Kidney tubule cell (primary cell): ENCODE data around the gene VILL.
A peak's percentile ranks its signal among the peaks of the same experiment; 100 is the strongest.

Experiments
- DNase-seq: peaks from one replicate; pipeline ENCODE4 v3.0.0-alpha.2; 2018; ENCODE audit warnings: low spot score

Gene VILL

DNA sequence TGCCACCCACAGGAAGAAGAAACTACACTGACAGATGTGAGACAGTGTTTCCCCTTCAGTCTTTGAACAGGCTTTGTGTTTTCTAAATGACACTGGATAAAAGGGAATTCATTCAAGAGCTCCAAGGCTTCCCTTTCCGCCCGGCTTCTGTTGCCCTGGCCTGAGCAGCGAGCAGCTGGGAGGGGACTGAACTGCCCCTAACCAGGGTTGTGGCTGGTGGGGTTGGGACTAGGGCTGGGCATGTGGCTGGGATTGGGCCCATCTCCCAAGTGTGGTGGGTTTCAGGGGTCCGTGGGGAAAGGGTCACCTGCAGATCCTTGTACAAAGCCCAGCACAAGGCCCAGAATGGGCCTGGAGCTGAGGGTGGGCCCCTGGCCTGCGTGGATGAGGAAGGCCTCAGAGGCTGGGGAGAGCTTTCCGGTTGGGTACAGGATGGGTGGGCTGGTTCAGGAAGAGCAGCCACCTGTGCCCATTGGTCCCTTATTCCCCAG is 10.4 kb downstream of the VILL start:
- no peak for DNase-seq

DNA sequence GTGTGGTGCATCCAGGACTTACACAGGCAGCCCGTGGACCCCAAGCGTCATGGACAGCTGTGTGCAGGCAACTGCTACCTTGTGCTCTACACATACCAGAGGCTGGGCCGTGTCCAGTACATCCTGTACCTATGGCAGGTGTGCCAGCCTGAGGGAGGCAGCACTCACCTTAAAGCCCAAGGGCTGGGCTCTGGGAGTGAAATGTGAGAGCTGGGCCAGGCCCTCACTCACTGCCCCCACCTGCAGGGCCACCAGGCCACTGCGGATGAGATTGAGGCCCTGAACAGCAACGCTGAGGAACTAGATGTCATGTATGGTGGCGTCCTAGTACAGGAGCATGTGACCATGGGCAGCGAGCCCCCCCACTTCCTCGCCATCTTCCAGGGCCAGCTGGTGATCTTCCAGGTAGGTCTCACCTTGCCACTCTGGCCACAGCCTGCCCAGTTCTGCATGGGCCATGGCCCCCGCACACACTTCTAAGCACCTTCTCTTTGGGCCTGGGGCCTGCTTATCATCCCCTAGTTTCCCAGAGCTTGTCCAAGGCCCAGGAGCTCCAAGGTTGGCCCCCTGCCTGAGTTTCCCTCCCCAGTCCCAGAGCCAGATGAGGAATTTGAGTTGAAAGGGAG is 11.0 kb downstream of the VILL start:
- DNase-seq, result no peak

DNA sequence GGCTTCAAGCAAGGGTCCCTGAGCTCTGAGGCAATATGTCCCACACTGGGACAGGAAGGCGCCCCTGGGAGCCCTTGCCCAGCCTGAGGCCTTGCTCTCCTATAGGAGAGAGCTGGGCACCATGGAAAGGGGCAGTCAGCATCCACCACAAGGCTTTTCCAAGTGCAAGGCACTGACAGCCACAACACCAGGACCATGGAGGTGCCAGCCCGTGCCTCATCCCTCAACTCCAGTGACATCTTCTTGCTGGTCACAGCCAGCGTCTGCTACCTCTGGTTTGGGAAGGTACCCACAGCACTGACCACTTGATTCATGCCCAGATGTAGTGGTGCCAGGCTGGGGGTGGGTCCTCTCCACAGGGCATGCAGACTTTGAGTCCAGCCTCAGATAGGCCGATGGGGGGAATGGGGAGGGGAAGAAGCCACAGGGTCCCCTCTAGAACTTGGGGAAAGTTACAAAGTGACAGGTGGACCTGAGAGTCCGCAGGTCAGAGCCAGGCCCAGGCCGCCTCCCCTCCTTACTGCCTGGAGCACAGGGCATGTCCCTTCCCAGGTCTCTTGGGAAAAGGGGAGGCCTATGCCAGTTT is 11.8 kb downstream of the VILL start:
- DNase-seq, result no peak

DNA sequence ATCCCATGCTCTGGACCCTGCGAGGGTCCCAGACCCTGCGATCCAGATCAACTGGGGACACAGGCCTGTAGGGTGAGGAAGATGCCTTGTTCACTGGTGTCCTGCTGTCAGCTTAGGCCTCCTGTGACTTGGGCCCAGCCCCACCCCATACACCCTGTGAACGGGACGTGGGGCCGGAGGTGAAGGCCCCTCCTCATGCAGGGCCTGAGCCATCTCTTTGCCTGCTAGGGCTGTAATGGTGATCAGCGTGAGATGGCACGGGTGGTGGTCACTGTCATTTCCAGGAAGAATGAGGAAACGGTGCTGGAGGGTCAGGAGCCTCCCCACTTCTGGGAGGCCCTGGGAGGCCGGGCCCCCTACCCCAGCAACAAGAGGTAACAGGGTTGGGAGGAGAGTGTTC is 12.4 kb downstream of the VILL start:
- no peak for DNase-seq

DNA sequence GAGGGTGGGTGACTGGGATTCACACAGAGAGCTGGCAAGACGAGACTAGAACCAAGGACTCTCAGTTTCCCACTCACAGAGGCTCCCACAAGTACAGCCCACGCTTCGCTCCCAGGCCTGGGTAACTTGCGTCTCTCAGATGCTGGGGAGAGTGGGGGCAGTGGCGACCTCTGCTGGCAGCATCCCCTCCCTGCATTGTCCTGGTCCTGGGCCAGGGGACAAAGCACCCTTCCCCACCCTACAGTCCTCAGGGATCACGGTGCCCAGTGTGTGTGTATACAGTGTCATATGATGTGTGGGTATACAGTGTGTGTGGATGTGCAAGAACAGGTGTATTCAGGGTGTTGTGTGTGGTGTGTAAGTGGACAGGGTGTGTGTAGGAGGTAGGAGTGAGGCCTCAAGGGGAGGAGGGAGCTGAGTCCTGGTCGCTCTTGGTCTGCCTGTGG is 12.8 kb downstream of the VILL start:
- peak; percentile 43 for DNase-seq

DNA sequence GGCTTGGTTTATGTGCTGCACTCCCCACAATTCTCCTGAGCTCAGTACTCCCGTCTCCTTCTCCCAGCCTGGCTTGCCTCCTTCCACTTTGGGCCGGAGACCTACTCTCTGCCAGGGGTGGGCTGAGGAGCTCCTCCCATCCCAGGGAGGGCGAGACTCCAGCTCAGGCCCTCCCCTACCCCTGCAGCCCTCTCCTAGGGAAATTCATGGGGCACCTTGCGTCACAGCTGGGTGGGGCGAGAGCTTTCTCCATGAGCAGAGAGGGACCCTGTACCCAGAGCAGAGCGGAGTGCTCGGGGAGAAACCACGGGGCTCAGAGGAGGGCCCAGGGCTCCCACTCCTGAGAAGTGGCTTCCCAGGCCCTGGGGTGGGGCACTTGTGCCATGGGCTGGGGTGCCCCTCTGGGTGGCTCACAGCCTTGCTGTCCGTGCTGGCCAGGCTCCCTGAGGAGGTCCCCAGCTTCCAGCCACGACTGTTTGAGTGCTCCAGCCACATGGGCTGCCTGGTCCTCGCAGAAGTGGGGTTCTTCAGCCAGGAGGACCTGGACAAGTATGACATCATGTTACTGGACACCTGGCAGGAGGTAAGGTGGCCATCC is 13.3 kb downstream of the VILL start:
- no peak for DNase-seq

DNA sequence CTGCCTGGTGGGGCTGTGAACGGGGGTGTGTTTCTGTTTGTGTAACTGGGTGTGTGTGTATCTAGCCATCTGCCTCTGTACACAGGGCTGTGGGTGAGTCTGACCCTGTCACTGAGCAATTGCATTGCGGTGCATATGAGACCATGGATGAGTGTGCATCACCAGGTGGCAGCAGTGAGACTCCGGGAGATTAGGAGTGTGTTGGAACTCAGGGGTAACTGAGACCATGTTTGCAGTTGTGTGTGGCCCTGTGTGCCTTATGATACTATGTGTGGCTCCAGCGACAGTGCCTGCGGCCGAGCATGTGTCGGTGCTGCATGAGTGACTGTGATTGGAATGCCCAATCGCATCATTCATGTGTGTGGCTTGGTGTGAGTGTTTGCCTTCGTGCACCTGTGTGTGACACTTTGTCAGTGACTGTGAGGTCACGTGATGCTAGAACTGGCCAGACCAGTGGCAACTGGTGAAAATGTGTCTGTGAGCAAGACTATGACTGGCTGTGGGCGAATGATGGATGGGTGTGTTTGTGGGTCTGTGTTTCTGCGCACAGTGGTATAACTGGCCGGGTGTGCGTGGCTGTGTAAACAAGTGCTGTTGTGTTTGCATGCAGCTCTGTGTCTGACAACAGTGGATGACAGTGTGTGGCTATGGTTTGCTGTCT is 14.0 kb downstream of the VILL start:
- DNase-seq, result peak; percentile 80

DNA sequence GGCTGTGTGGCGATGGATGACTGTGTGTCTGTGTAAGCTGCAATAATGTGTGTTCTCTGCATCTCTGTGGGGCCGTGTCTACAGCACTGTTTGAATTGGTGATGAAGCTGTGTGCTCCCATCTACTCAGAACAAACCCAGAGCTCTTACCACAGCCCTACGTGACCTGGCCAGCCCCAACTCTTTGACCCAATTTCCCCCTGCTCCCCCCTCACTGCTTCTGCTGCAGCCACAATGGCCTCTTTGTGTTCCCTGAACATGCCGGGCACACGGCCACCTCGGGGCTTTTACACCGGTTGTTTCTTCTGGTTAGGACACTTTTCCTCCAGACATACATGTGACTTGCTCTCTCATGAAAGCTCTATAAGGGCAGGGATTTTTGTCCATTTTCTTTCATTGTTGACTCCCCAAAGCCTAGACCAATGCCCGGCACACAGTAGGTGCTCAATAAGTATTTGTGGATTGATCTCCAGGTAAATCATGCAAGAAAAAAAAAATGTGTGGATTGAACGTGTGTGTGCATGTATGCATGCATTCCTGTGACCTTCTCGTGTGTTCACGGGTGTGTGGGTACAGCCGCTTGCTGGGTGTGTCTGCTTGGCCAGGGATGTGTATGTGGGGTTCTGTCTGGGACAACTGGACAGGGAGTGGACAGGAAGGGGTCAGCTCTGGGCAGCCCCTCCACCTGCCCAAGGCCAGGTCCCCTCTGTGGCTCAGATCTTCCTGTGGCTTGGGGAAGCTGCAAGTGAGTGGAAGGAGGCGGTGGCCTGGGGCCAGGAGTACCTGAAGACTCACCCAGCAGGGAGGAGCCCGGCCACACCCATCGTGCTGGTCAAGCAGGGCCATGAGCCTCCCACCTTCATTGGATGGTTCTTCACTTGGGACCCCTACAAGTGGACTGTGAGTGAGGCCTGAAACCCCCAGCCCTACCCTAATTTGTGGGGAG is 14.8 kb downstream of the VILL start:
- no peak for DNase-seq

DNA sequence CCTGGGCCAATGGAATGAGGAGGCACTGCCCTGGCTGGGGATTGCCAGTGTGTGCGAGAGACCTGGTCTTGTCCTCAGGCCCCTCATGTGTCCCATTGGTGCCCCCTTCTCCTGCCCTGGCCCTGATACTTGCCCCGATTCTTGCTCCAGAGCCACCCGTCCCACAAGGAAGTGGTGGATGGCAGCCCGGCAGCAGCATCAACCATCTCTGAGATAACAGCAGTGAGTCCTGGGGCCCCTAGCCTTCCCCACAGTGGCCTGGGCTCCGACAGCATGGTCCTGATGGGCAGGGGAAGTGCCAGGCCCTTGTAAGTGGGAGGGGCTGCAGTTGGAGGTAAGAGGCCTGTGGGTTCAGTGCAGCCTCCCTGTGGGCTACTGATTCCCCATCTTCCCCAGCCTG is 15.4 kb downstream of the VILL start:
- DNase-seq, result no peak

DNA sequence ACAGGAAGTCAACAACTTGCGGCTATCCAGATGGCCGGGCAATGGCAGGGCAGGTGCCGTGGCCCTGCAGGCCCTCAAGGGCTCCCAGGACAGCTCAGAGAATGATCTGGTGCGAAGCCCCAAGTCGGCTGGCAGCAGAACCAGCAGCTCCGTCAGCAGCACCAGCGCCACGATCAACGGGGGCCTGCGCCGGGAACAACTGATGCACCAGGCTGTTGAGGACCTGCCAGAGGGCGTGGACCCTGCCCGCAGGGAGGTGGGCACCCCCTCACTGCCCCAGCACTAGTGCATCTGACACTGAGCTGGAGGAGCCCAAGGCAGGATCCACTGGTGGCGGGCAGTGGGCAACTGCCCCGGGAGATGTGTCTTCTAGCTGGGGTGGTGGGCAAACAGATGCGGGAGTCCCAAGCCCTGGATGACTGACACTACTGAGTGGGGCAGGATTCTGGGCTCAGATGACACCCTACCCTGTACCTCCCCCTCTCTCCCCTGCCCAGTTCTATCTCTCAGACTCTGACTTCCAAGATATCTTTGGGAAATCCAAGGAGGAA is 15.9 kb downstream of the VILL start:
- no peak for DNase-seq

DNA sequence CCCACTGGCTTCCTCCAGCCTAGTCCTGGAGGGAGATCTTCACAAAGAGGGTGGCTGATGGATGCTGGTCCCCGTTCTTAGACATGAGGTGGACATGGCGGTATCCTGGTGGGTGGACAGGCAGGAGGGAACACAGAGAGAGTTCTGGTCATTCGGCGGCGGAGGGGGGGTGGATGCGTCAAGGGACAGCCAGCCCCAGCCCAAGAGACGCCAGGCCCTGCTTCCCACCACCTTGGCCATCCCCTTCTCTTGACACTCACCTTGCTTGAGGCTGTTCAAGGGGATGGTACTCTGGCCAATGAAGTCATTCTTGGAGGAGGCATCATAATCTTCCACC is 17.1 kb downstream of the VILL start:
- no peak for DNase-seq

DNA sequence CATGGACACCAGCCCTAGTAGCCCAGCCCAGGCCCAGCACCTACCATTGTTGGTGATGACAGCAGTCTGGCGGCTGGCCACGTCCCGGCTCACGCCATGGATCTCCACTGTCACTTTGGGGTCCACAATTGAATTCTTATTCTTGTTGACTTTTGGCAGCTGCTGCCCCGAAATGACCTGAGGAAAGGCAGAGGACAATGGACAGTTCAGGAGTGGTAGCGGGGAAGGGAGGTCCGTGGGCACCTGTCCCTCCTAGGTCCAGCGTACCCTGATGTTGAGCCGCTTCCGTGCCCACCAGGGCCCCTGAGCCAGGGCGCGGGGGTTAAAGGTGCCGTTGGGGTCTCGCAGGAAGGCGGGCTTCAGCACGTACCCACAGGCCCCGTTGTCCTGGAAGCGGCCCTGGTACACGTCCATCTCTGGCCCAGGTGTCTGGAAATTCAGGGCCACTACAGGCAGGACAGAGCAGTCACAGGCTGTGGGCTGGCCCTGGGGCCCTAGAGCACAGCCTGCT is 17.7 kb downstream of the VILL start:
- no peak for DNase-seq

DNA sequence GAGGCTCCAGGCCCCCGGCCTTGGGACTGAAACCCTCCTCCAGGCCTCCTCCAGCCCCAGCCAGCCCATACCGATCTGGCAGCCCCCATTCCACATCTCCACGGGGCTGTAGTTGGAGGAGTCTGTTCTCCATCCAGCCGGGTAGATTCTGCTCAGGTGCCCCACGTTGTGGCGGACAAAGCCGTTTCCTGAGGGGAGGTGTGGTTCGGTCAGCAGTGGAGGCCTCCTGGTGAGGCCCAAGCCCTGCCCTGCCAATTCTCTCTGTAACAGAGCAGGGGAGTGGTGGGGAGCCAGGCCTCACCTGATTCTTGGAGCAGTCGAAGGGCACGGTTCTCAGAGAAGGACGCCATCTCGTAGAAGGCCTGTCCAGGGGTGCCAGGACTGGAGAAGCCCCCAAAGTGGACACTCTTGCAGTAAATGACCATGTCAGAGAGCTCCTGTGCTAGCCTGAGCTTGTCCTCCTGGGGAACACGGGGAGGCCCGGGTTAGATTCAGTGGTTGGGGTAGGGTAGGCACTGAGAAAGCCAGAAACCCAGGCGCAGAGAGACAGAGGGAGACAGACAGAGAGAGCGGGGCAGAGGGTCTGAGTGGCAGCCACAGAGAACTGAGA is 18.5 kb downstream of the VILL start:
- no peak for DNase-seq

DNA sequence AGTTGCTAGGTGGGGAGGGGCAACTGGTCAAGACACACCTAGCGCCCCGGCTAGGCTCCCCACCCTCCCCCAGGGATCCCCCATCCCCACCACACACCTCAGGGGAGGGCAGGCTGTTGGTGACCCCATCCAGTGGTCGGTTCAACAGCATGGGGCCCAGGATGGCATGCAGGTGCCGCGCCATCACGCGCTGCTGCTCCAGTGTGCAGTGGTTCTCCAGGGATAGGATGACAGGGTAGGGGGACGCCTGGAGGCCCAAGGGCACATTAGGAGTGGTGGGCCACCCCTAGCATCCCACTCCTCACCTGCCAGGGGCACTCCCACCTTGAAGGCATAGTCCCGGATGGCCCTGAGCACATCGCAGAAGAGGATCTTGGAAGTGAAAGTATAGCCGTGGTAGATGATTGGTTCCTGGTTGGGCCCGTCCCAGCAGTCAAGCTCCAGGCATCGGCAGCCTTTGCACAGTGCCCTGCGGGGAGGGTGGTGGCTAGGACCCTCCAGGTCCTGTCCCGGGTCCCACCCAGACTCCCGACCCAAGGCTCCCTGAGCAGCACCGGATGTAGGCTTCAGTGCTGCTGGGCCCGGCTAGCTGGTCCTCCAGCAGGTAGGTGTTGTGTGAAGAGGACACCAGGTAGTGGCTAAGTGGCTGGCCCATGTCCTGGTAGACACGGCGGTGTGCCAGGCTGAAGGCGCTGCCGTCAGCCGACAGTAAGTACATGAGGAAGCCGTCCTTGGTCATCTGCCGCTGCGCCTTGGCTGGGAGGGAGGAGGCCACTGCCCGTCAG is 19.4 kb downstream of the VILL start:
- DNase-seq, result no peak

DNA sequence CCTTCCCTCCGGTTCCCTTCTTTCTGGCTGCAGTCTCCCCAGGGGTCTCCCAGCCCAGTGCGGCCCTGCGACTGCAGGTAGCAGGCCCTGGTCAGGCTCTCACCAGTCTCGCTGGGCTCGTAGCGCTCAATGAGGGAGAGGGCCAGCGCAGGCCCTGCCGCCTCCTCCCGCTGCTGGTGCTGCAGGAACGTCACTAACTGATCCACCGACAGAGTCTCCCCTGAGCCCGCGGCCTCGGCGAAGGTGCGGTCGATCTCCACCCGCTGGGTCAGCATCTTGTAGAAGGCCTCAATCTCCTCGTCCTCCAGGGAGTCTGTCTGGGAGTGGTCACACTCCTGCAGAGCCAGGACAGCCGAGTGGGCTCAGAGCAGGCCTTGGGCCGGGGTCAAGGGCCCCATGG is 20.5 kb downstream of the VILL start:
- DNase-seq, result no peak

DNA sequence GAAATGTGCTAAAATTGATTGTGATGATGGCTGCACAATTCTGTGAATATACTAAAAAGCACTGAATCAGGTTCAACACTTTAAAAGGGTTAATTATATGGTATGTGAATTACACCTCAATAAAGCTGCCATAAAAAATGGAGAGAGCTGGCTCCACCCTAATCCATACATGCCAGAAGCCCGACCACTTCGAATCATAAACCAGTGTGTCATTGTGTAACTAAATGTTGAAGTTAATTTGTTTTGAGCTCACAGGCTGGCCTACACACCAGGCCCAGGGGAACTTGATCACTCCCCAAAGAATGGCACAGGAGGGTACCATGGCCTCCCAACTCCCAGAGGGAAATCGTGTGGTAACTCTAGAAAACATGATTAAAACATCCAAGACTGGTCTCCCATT is 24.9 kb downstream of the VILL start:
- DNase-seq, result no peak

DNA sequence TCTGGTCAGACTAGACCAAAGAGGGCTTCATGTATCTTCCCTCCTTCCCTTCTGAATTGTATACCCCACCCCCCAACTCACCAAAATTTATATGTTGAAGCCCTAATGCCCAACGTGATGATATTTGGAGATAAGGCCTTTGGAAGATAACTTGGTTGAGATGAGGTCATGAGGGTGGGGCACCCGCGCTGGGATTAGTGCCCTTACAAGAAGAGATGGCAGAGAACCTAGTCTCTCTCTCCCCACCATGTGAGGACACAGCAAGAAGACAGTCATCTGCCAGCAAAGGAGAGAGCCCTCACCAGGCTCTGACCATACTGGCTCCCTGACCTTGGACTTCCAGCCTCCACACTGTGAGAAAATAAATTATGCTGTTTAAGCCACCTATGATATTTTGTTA is 25.4 kb downstream of the VILL start:
- DNase-seq, result no peak

DNA sequence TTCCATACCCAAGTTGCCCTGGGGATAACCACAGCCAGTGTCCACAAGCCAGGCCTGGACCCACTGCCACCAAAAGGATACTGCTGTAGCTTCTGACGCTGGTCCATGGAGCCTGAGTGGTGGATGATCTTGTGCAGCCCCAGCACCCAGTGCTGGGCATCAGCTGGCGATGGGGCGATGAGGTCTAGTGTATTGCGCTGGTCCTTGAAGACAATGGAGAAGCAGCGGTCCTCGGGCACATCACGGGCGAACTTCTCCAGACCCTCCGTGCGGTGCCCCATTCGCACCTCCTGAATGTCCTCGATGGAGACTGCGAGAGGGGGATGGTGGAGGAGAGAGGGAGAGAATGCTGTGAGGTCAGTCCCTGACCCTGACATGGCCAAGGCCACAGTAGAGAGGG is 25.8 kb downstream of the VILL start:
- DNase-seq, result no peak

DNA sequence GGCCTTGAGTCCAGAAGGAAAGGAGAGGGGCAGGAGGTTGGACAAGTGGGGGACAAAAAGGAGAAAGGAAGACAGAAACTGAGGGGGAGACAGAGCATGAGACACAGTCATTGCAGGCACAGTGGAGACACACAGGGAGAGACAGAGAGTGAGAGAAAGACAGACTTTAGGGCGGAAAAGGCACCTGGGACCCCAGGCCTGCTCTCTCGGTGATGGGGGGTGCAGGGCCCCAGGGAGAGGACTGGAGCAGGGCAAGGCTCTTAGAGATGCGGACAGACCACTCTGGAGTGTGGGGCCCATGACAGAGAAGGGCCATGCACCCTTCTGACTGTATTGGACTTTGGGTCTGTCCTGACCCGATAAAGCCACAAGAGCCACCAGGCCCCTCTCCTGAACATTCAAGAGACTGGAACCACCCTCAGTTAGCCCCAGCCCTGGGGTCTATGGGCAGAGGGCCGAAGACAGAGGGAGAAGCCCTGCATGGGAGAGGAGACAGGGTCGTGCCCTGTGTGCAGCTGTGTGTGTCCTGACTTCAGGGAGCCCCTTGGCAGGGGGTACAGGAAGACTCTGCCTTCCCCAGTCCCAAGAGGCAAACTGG is 26.4 kb downstream of the VILL start:
- no peak for DNase-seq
